HEK293 (cell line): ENCODE measurements around the gene CD69.

ENCODE experiments used
- CTCF ChIA-PET: fragments of 350-600 bp; formaldehyde crosslinking; extraction: SDS; loops from one replicate; lab custom pipeline; 2021; ENCODE audit warnings: antibody characterized with exemption; lab: Yijun Ruan, JAX
- POLR2A ChIA-PET: fragments of 300-600 bp; formaldehyde crosslinking; extraction: SDS; loops from one replicate; lab custom pipeline; 2020; ENCODE audit warnings: antibody characterized with exemption, inconsistent platforms; lab: Yijun Ruan, JAX
- H3K27ac ChIP-seq: fragments of 200-500 bp; sonication (Bioruptor generic); 2 replicates; pipeline ENCODE4 v1.5.1; 2014; ENCODE audit warnings: low read depth, low read length, control low read depth, inconsistent platforms; ENCODE audit errors: extremely low read depth
- H3K36me3 ChIP-seq, 2 experiments: fragments of 200-500 bp in 1 of 2; sonication (Bioruptor generic) in 1 of 2; 1 replicate in 1 of 2; 2 replicates in 1 of 2; pipeline ENCODE4 v1.5.1; 2014 to 2017; ENCODE audit warnings: inconsistent platforms in 2 of 2, low read length in 2 of 2; ENCODE audit not compliant: control insufficient read depth in 2 of 2, insufficient read depth in 1 of 2
- H3K4me1 ChIP-seq: fragments of 200-500 bp; sonication (Bioruptor generic); 2 replicates; pipeline ENCODE4 v1.5.1; 2014; ENCODE audit warnings: mild to moderate bottlenecking, low read length, inconsistent platforms; ENCODE audit not compliant: control insufficient read depth, insufficient read depth
- H3K4me3 ChIP-seq: 2 replicates; pipeline ENCODE4 v1.5.1; 2011; ENCODE audit warnings: low read depth, mild to moderate bottlenecking, control low read depth, low read length, moderate library complexity
- H3K9me3 ChIP-seq: fragments of 200-500 bp; sonication (Bioruptor generic); 2 replicates; pipeline ENCODE4 v1.5.1; 2014; ENCODE audit warnings: low read depth, low read length, inconsistent platforms; ENCODE audit not compliant: control insufficient read depth, insufficient read depth
- BCL11A ChIP-seq: fragments of 450-650 bp; formaldehyde crosslinking; IDR thresholded peaks from 2 replicates; pipeline ENCODE4 v1.5.1; 2016; ENCODE audit warnings: low read depth, missing biosample characterization, missing genetic modification characterization
- GFI1B ChIP-seq: fragments of 450-650 bp; formaldehyde crosslinking; IDR thresholded peaks from 2 replicates; pipeline ENCODE4 v1.5.1; 2016; ENCODE audit warnings: missing biosample characterization, missing genetic modification characterization
- INSM2 ChIP-seq: fragments of 450-650 bp; formaldehyde crosslinking; IDR thresholded peaks from 2 replicates; pipeline ENCODE4 v1.5.1; 2016; ENCODE audit warnings: missing biosample characterization, missing genetic modification characterization
- KLF1 ChIP-seq: fragments of 450-650 bp; formaldehyde crosslinking; IDR thresholded peaks from 2 replicates; pipeline ENCODE4 v1.5.1; 2016; ENCODE audit warnings: missing biosample characterization, missing genetic modification characterization
- KLF10 ChIP-seq: fragments of 450-650 bp; IDR thresholded peaks from 2 replicates; pipeline ENCODE4 v1.5.1; 2018; ENCODE audit warnings: missing biosample characterization, mild to moderate bottlenecking, missing genetic modification characterization
- KLF8 ChIP-seq: fragments of 450-650 bp; formaldehyde crosslinking; IDR thresholded peaks from 2 replicates; pipeline ENCODE4 v1.5.1; 2016; ENCODE audit warnings: missing biosample characterization, missing genetic modification characterization
- PBX3 ChIP-seq: sonication (generic); formaldehyde crosslinking; IDR thresholded peaks from 2 replicates; pipeline ENCODE4 v1.8.1; 2022; ENCODE audit warnings: mild to moderate bottlenecking, moderate library complexity, missing genetic modification reagents
- PRDM6 ChIP-seq: fragments of 450-650 bp; formaldehyde crosslinking; IDR thresholded peaks from 2 replicates; pipeline ENCODE4 v1.5.1; 2017; ENCODE audit warnings: missing biosample characterization, missing genetic modification characterization
- SCRT2 ChIP-seq: fragments of 450-650 bp; formaldehyde crosslinking; IDR thresholded peaks from 2 replicates; pipeline ENCODE4 v1.5.1; 2016; ENCODE audit warnings: missing biosample characterization, missing genetic modification characterization
- ZNF18 ChIP-seq: fragments of 450-650 bp; formaldehyde crosslinking; IDR thresholded peaks from 2 replicates; pipeline ENCODE4 v1.5.1; 2016; ENCODE audit warnings: missing biosample characterization, missing genetic modification characterization
- ZNF214 ChIP-seq: fragments of 450-650 bp; formaldehyde crosslinking; IDR thresholded peaks from 2 replicates; pipeline ENCODE4 v1.5.1; 2017; ENCODE audit warnings: missing biosample characterization, mild to moderate bottlenecking, missing genetic modification characterization, borderline replicate concordance
- ZNF398 ChIP-seq: fragments of 450-650 bp; formaldehyde crosslinking; IDR thresholded peaks from 2 replicates; pipeline ENCODE4 v1.5.1; 2017; ENCODE audit warnings: missing biosample characterization, missing genetic modification characterization
- ZNF518A ChIP-seq: fragments of 450-650 bp; formaldehyde crosslinking; conservative IDR thresholded peaks from 2 replicates; pipeline ENCODE4 v1.5.1; 2016; ENCODE audit warnings: low read depth, missing biosample characterization, missing genetic modification characterization
- ZNF571 ChIP-seq: fragments of 450-650 bp; formaldehyde crosslinking; IDR thresholded peaks from 2 replicates; pipeline ENCODE4 v1.5.0; 2017; ENCODE audit warnings: missing biosample characterization, missing genetic modification characterization
- ZNF830 ChIP-seq: fragments of 450-650 bp; IDR thresholded peaks from 2 replicates; pipeline ENCODE4 v1.5.0; 2018; ENCODE audit warnings: missing biosample characterization, missing genetic modification characterization, low read depth, mild to moderate bottlenecking, moderate library complexity

CD69 gene

GRCh38 chr12:9721394-9722092 lies 39.2 kb downstream of the CD69 start (continued):
- peak; percentile 86 for TF ChIP-seq PRDM6 (tag by site-specific recombination)
- no peak for TF ChIP-seq KLF8 (tag by site-specific recombination)
- no peak for TF ChIP-seq ZNF518A (tag by site-specific recombination)
- TF ChIP-seq SCRT2, result no peak
- no peak for TF ChIP-seq ZNF571 (tag by site-specific recombination)
- no peak for TF ChIP-seq ZNF830 (tag by site-specific recombination)
- TF ChIP-seq KLF1, result no peak
- peak; percentile 6; the same call in 1 of the 2 replicates for TF ChIP-seq GFI1B (tag by site-specific recombination)
- TF ChIP-seq ZNF214 (tag by site-specific recombination), result no peak
- TF ChIP-seq BCL11A (tag by site-specific recombination), result 0 out of 2 replicates have a peak, but pooled peaks have one; percentile 28
- TF ChIP-seq, all 188 proteins: peak for 5

GRCh38 chr12:9719790-9720189 lies 40.9 kb downstream of the CD69 start:
- Histone ChIP-seq H3K27ac (no peak overlapping the region), H3K4me3 (no peak overlapping the region), H3K4me1 (no peaks in the 10 kb centered on the region), H3K36me3 (no peaks in the 10 kb centered on the region), H3K9me3 (no peaks in the 10 kb centered on the region)
- no peak for TF ChIP-seq PBX3 (CRISPR knock-in tag)
- ChIA-PET CTCF (no interaction called here), POLR2A (no interaction called here)

- H3K4me3 ChIP-seq, result no peak overlapping the region
- H3K4me1 ChIP-seq, result no peaks in the 10 kb centered on the region
- POLR2A ChIA-PET, result no interaction called here
- H3K9me3 ChIP-seq, result no peaks in the 10 kb centered on the region
- TF ChIP-seq ZNF18 (no peak), KLF10 (tag by site-specific recombination) (no peak), INSM2 (tag by site-specific recombination) (no peak), ZNF398 (tag by site-specific recombination) (no peak)
- CTCF ChIA-PET, result interaction anchor here (3.0 kb wide), 1 partner anchor 11 kb away, joined by 11 read pairs; no protein-coding TSS in a partner anchor
- no peaks in the 10 kb centered on the region for H3K36me3 ChIP-seq
- no peak overlapping the region for H3K27ac ChIP-seq
These were observed 41.7 kb downstream of the CD69 start for GRCh38 chr12:9718968-9719367.
